ENCODE data around the gene NELFE.

- TF ChIP-seq EZH2 (IDR thresholded peaks at IDR 0.05): no peak
- no peak for TF ChIP-seq POLR2AphosphoS5 (IDR thresholded peaks at IDR 0.05; ENCODE audit: borderline replicate concordance, low read depth, low read length)
Measured at GRCh38 chr6:31966997-31967925, 8.5 kb upstream of the NELFE start.
